GM13977 (cell line): Measurements from ENCODE around the gene FLNA.

Experiments used
- DNase-seq: peaks from one replicate; pipeline ENCODE4 v3.0.0; 2012; ENCODE audit warnings: low spot score
- CTCF ChIP-seq: IDR thresholded peaks from 2 replicates; pipeline ENCODE4 v1.5.1; 2012; ENCODE audit warnings: mild to moderate bottlenecking, control low read depth; ENCODE audit not compliant: insufficient read depth; ENCODE audit errors: extremely low read depth, missing control alignments
- in situ Hi-C: fragments of 300-500 bp; cut with MboI; formaldehyde crosslinking; loops from one replicate; pipeline ENCODE4 v1.12.0; 2022; ENCODE audit warnings: low sequenced_read_pairs, low pct_unique_long_range_greater_than_20kb, mixed read lengths, inconsistent platforms; ENCODE audit not compliant: unreplicated experiment

FLNA gene

GRCh38 chrX:154329294-154329693 is 45.1 kb downstream of the FLNA start:
- in situ Hi-C loops = no loop called here
- no peak for TF ChIP-seq CTCF
- no peak for DNase-seq

- in situ Hi-C loops = no loop called here
- TF ChIP-seq CTCF = no peak
- DNase-seq = no peak
Measured at GRCh38 chrX:154328646-154329045, 45.8 kb downstream of the FLNA start.

- in situ Hi-C loops = no loop called here
- TF ChIP-seq CTCF = no peak
- DNase-seq = no peak
Measured at GRCh38 chrX:154327038-154327820, 47.2 kb downstream of the FLNA start.

- in situ Hi-C loops = no loop called here
- DNase-seq = no peak
- TF ChIP-seq CTCF = no peak
Measured at GRCh38 chrX:154325541-154325940, 48.9 kb downstream of the FLNA start.

GRCh38 chrX:154323537-154323936 is 50.9 kb downstream of the FLNA start:
- in situ Hi-C loops = no loop called here
- no peak for DNase-seq
- no peak for TF ChIP-seq CTCF

- in situ Hi-C loops = no loop called here
- TF ChIP-seq CTCF = no peak
- DNase-seq = no peak
Measured at GRCh38 chrX:154322890-154323289, 51.5 kb downstream of the FLNA start.
